HG02798 (cell line): ENCODE measurements around the gene SIGLECL1.

Source experiments
- ATAC-seq: cut with Tn5 transposase; IDR thresholded peaks from one replicate; pipeline ENCODE4 v1.9.1; 2021; ENCODE audit warnings: mild to moderate bottlenecking; ENCODE audit not compliant: unreplicated experiment, poor library complexity

SIGLECL1 gene

DNA sequence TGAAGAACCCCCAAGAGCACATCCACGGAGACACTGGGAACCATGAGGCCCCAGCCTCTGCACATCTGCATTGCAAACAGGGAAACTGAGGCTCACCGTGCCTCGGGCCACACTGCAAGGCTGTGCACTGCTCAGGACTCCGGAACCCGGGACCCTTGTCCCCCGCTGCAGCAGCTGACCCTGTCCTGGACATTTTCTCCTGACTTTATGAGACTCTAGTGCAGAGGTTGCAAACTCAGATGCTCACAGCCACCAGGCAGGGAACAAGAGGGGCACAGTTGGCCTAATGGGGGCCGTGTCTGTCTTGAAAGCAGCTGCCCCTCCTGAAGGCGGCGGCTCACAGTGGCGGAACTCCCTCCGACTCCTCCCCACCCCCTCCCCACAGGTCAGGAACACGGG, 44.1 kb downstream of the SIGLECL1 start:
- ATAC-seq = no peak

DNA sequence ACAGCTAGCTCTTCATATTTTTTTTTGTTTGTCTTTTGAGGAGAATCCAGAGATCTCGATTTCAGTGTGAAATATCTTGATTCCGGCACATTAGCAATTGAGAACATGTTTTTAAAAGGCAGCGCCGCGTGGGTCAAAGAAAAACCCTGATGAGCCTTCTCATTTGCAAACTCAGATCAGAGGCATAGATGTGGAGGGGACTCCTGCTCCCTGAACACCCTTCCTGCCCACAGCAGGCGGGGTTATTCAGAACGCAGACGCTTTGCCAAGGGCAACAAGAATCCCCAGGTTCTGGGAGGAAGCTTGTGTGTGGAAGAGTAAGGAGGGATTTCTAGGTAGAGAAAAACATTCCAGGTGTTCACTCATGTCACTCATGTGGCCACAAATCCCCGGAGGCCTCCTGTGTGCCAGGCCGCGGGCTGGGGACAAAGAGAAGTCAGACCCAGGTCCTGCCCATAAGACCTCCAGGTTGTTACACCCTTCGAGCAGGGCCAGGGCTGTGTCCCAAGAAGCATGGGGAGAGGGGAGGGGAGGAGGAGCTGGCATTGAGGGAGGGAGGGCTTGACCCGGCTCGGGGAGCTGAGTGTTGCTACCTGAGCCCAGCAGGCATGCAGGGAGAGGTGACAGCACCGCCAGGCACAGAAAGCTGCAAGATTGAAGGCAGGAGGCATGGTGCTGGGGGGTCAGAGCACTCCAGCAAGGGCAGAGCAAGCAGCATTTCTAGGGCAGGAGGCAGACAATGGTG, 44.7 kb downstream of the SIGLECL1 start:
- no peak for ATAC-seq

DNA sequence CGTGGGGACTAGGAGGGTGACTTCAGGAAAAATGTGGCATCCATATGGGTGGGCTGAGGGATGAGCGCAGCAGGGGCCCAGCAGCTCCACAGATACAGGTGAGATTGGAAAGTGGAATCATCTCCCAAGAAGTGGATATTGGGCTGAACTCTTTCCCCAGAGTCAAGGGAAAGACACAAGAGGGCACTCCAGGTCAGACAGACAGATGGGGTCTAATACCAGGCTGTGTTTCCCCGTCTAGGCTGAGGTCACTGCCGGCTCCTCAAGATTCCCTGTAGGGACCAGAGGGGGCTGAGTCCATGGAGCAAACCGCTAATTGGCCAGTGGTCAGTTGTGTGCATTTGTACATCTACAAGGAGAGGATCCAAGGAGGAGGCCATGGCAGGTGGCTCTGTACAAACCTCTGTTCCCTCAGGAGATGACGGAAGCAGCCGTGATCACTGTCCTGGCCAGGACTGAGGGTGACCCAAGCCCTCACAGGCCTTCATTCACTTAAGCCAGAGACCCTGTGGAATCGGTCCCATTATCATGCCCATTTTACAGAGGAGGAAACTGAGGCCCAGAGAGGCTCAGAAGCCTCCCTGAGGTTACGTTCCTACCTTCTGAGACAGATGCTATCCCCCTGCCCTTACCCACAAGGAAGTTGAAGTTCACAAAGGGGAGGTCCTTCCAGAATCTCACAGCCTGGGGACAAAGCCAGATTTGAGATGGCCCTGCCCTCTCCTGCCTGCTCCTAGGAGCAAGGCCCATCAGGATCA, 45.6 kb downstream of the SIGLECL1 start:
- no peak for ATAC-seq

DNA sequence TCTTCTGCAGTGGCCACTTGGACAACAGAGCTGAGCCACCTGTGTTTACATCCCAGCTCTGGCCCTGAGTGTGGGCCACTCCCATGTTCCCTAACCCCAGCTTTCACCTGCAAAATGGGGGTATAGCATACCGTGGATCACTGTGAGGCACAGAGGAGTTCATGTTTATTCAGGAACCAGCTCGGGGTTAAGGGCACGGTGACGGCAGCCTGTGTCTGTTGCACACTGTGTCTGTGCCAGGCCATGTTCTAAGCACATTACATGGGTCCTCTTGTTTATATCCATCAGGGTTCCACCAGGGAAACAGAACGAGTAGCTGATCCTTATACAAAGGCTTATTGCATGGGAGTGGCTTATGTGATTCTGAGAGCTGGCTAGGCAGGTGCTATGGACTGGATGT, 46.5 kb downstream of the SIGLECL1 start:
- no peak for ATAC-seq

DNA sequence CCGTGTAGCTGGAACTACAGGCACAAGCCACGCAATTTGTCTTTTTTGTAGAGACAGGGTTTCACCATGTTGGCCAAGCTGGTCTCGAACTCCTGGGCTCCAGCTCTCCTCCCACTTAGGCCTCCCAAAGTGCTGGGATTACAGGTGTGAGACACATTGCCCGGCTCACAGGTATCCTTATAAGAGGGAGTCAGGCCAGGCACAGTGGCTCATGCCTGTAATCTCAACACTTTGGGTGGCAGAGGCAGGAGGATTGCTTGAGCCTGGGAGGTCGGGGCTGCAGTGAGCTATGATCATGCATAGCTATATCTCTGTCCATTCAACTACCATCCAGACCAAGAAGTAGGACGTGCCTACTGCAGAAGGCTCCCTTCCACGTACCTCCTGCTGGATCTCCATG, 50.4 kb downstream of the SIGLECL1 start:
- ATAC-seq = no peak

DNA sequence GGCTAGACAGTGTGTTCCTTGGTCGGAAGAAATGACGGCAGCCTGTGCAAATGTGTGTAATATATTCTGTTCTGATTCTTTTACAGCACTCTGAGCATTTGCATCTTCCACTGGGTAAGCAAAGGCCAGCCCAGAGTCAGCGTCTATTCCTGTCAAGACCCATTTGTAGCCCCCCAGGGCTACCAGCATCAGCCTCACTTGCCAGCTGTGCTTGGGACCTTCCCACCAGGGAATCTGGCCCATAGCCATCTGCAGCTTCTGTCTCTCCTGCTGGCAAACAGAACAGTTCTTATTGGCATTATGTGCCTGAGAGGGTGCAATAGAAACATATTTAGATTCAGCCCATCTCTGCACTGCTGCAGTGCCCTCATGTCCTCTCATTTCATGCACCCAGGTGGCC, 54.6 kb downstream of the SIGLECL1 start:
- ATAC-seq = no peak

DNA sequence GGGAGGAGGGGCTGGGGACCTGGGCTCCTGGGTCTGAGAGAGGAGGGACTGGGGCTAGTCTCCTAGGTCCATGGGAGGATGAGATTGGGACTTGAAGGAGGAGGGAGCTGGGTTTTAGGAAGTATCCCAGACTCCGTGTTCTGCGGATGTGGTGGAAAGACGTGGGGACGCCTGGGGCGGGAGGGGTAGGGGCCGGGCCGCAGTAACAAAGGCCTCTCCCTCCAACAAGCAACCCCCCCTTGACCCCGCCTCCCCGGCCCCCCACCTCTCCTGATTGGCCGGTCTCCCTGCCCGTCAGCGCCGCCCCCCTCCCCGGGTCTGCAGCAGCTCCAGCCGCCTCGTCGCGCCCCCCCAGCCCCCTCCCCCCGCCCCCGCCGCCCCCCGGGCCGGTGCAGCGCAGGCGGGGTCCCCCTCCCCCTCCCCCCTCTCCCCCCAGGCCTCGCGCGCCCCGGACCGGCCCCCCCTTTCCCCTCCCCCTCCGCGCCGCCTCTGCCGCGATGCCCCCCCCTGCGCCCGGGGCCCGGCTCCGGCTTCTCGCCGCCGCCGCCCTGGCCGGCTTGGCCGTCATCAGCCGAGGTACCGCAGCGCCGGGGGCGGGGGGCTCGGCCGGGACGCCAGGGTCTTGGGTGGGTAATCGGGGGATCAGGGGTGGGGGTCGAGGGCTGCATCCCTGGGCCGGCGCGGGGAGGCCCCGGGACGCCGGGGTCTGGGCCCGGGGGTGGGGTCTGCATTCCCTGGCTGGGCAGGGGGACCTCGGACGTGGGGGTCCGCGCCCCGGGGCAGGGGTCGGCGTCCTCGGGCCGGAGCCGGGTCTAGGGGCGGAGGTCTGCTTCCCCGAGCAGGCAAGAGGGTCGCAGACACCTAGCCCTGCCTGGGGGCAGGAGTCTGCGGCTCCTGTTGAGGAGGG, 60.7 kb downstream of the SIGLECL1 start, which contains the start of gene IGLON5:
Gene IGLON5 (plus strand): TSS at position 294 of the 907 bp plus-strand sequence. CDS start 204 bp downstream, at position 498.
- no peak for ATAC-seq

DNA sequence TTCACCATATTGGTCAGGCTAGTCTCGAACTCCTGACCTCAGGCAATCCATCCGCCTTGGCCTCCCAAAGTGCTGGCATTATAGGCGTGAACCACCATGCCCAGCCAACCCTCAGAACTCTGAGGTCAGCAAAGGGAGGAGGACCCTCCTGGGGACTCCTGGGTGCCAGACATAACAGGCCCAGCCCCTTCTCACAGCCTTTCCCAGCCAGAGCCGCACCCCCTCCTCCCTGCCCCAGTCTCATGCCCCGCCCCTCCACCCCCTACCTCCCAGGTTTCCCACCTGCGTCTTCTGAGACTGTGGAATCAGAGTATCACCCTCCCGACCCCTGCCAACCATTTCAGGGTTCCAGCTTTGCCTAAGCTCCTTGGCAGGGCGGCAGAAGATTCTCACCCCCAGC, 65.8 kb downstream of the SIGLECL1 start:
- no peak for ATAC-seq

DNA sequence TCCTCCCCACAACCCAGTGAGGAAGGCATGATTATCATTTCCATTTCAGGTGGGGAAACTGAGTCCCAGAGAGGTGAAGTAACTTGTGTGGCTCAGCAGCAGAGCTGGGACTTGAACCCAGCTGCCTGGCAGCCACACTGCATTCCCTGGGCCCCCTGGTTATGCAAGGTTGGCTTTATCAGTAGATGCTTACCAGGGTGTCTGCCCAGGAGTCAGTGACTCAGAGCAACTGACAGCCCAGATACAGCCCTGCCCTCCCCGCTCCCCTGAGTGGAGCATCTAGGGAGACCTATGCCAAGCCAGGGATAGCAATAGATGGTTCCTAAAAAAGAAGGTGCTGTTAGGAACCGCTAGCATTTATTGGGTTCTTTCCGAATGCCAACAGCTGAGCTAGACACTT, 66.5 kb downstream of the SIGLECL1 start:
- ATAC-seq = no peak

DNA sequence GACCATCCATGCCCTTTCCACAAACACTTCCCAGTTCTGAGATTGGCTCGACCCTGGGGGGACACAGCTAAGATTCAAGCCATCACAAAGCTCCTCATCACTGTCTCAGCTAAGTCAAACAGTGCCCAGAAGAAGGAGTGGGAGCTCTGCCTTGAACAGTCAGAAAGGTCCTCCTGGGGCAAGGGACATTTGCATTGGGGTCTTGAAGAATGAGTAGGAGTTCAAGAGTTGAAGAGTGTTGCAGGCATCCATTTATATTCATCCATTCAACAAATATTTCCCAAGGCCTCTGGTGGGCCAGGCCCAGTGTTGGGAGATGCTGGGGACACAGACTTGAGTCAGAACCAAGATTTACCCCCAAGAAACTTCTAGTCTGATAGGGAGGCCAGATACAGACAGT, 67.1 kb downstream of the SIGLECL1 start:
- ATAC-seq = no peak
